ENCODE data around the gene PAGR1. TPM values are rescaled to one million over a fixed set of nuclear protein-coding genes. Genes with fewer than 3 reads are reported as not detected.
"Not testable (repeated sequence)": the region's sequence is repeated elsewhere in the genome, so short reads cannot be mapped to it uniquely, and the experiment has no call there.

PAGR1 gene
- total and polyA plus RNA-seq, 10 of the 15 experiments (the other 5 are each of a cell fraction or from before 2014, with no cell fraction given), result 1.1 to 57.7 (median 23.4) TPM

DNA sequence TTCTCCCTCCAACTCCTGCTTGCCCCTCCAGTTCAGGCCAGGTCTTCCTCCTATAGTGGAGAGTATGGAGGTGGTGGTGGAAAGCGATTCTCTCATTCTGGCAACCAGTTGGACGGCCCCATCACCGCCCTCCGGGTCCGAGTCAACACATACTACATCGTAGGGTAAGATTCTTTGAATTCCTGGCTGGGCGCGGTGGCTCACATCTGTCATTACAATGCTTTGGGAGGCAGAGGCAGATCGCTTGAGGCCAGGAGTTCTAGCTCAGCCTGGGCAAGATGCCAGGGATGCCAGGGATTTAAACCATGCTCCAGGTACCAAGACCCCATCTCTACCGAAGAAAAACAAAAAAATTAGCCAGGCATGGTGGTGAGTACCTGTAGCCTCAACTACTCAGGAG is 36.5 kb upstream of the PAGR1 start:
- Histone ChIP-seq H3K36me3 (ENCODE audit: control insufficient read depth in 2 of 2, insufficient read depth in 2 of 2, low read length in 1 of 2) (no peaks in the 10 kb centered on the region), H3K9me3 (replicated peaks; ENCODE audit: control insufficient read depth, insufficient read depth, low read length) (no peaks in the 10 kb centered on the region), H3K4me1 (ENCODE audit: control insufficient read depth, insufficient read depth, low read length) (no peaks in the 10 kb centered on the region; the same call in none of the 2 replicates), H3K79me2 (ENCODE audit: control insufficient read depth, insufficient read depth, low read length) (no peaks in the 10 kb centered on the region), H3K4me2 (ENCODE audit: control insufficient read depth, insufficient read depth) (no peak overlapping the region), H2AFZ (ENCODE audit: control insufficient read depth, low read depth, low read length) (no peak overlapping the region), H3K27ac (ENCODE audit: control insufficient read depth, insufficient read depth) (no peak overlapping the region), H3K27me3 (replicated peaks in 1 of 2; ENCODE audit: control insufficient read depth in 2 of 2, insufficient read depth in 2 of 2, low read length in 1 of 2) (no peaks in the 10 kb centered on the region), H3K4me3 (no peak overlapping the region), H3K9ac (ENCODE audit: control insufficient read depth, insufficient read depth, low read length) (no peak overlapping the region), H4K20me1 (ENCODE audit: control insufficient read depth, insufficient read depth) (no peaks in the 10 kb centered on the region)
- WGBS (ENCODE audit: insufficient coverage, insufficient replicate concordance, low lambda C conversion rate, missing lambda C conversion rate), result 64% methylated on average over 10 of the region's 10 CpGs
- in situ Hi-C loops (cut with MboI), result no loop called here
- ChIA-PET POLR2A (no interaction called here), RAD21 (ENCODE audit: unreplicated experiment) (no interaction called here), CTCF (no interaction called here), SMC1A (ENCODE audit: uncharacterized antibody, unreplicated experiment) (interaction anchor here (1.8 kb wide), 1 partner anchor 25 kb away, joined by 7 read pairs; no protein-coding TSS in a partner anchor)
- FAIRE-seq, result no peak
- no peak for ATAC-seq
- TF ChIP-seq CBFB (IDR thresholded peaks at IDR 0.05; ENCODE audit: low read depth), result no peak
- TF ChIP-seq ESRRA (IDR thresholded peaks at IDR 0.05; ENCODE audit: low read length), result no peak
- no peak for TF ChIP-seq PAX8 (IDR thresholded peaks at IDR 0.05)
- intact Hi-C loops (cut with micrococcal nuclease; ENCODE audit: unreplicated experiment), result no loop called here
- no TSS peak for BruUV-seq (replicated peaks)
- DNase-seq (ENCODE audit: low read depth, low spot score), result no peak

DNA sequence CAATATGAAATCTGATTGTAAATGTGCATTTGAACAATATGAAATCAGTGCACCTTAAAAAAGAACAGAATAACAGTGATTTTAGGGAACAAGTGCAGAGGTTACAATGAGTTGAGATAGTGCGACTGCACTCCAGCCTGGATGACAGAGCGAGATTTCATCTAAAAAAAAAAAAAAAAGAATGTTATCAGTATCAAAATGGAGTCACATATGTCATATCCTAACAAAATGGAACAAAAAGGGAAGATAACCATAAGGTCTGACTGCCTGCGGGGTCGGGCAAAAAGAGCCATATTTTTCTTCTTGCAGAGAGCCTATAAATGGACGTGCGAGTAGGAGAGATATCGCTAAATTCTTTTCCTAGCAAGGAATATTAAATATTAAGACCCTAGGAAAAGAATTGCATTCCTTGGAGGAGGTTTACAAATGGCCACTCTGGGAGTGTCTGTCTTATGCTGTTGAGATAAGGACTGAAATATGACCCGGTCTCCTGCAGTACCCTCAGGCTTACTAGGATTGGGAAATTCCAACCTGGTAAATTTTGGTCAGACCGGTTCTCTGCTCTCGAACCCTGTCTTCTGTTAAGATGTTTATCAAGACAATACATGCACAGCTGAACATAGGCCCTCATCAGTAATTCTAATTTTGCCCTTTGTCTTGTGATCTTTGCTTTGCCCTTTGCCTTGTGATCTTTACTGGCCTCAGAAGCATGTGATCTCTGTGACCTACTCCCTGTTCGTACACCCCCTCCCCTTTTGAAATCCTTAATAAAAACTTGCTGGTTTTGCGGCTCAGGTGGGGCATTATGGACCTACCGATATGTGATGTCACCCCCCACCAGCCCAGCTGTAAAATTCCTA is 32.6 kb upstream of the PAGR1 start:
- H3K36me3 ChIP-seq (ENCODE audit: control insufficient read depth in 2 of 2, insufficient read depth in 2 of 2, low read length in 1 of 2); DNase-seq (ENCODE audit: low read depth, low spot score); H4K20me1 ChIP-seq (ENCODE audit: control insufficient read depth, insufficient read depth); ATAC-seq; RAD21 ChIA-PET (ENCODE audit: unreplicated experiment); POLR2A ChIA-PET; H3K4me1 ChIP-seq (ENCODE audit: control insufficient read depth, insufficient read depth, low read length); H3K79me2 ChIP-seq (ENCODE audit: control insufficient read depth, insufficient read depth, low read length); H3K9me3 ChIP-seq (replicated peaks; ENCODE audit: control insufficient read depth, insufficient read depth, low read length); FAIRE-seq; H2AFZ ChIP-seq (ENCODE audit: control insufficient read depth, low read depth, low read length); H3K9ac ChIP-seq (ENCODE audit: control insufficient read depth, insufficient read depth, low read length); H3K4me3 ChIP-seq; H3K27me3 ChIP-seq (replicated peaks in 1 of 2; ENCODE audit: control insufficient read depth in 2 of 2, insufficient read depth in 2 of 2, low read length in 1 of 2); BruUV-seq (replicated peaks); H3K27ac ChIP-seq (ENCODE audit: control insufficient read depth, insufficient read depth); H3K4me2 ChIP-seq (ENCODE audit: control insufficient read depth, insufficient read depth): not testable (repeated sequence)
- ChIA-PET CTCF (interaction anchor here (0.7 to 3.4 kb wide), 4 partner anchors 8 to 53 kb away, joined by 3 to 24 read pairs (median 4); no protein-coding TSS in a partner anchor), SMC1A (ENCODE audit: uncharacterized antibody, unreplicated experiment) (interaction anchor here (1.3 to 2.2 kb wide), 2 partner anchors 28 to 54 kb away, joined by 3 to 10 read pairs; no protein-coding TSS in a partner anchor)
- WGBS (ENCODE audit: insufficient coverage, insufficient replicate concordance, low lambda C conversion rate, missing lambda C conversion rate), result 80% methylated on average over 13 of the region's 13 CpGs
- intact Hi-C loops (cut with micrococcal nuclease; ENCODE audit: unreplicated experiment), result loop anchor here (5.0 kb wide), 1 partner anchor 36 kb away; the partner anchor contains the start of gene C16orf54
- in situ Hi-C loops (cut with MboI), result loop anchor here (5.0 kb wide), 1 partner anchor 51 kb away; no protein-coding TSS in a partner anchor
